ENCODE measurements around the gene MRPS18C. TPM values are rescaled to one million over a fixed set of nuclear protein-coding genes. Genes with fewer than 3 reads are reported as not detected.

MRPS18C gene
- total and polyA plus RNA-seq, 9 of the 15 experiments (the other 6 are each of a cell fraction or from before 2014, with no cell fraction given): 54.3 to 390 (median 138) TPM

DNA sequence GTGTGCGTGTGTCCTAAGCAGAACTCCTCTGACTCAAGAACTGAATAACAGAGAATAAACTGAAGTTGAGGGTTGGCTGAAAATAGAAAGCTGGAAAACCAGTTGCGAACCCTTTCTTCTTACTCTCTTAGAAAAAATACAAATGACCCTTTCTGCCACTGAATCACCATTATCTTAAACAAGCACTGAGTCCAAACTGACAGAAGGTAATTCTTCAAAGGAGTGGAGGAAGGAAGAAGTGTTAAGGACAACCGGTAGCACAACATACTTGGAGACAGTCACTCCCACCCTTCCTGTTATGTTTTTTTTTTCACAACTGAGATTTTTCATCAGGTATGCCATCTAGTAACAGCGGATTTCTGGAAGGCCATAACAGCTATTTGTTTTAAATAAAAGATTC is 38.3 kb upstream of the MRPS18C start:
- ATAC-seq (no peak), FAIRE-seq (no peak), DNase-seq (ENCODE audit: extremely low read depth in 1 of 4, low spot score in 3 of 4) (no peak)
- no TSS peak for BruUV-seq (replicated peaks)
- no peaks in the 10 kb centered on the region for H3K27me3 ChIP-seq (ENCODE audit: control insufficient read depth in 2 of 2, insufficient read depth in 2 of 2, low read length in 2 of 2)
- H4K20me1 ChIP-seq (replicated peaks; ENCODE audit: control insufficient read depth, insufficient read depth, low read length): no peaks in the 10 kb centered on the region
- H2AFZ ChIP-seq (ENCODE audit: low read depth, low read length): no peak overlapping the region
- H3K9me1 ChIP-seq (ENCODE audit: control insufficient read depth, insufficient read depth, low read length): no peaks in the 10 kb centered on the region
- POLR2A ChIA-PET: interaction anchor here (0.6 kb wide), 1 partner anchor 8 kb away, joined by 3 read pairs; no protein-coding TSS in a partner anchor
- no peaks in the 10 kb centered on the region for H3K79me2 ChIP-seq (ENCODE audit: control insufficient read depth, insufficient read depth, low read length)
- H3K4me3 ChIP-seq: no peak overlapping the region
- peaks cover 32% of the 10 kb centered on the region; the same call in 2 of the 3 replicates for H3K36me3 ChIP-seq (ENCODE audit: control insufficient read depth, insufficient read depth, low read length)
- no peaks in the 10 kb centered on the region for H3K4me1 ChIP-seq (replicated peaks in 1 of 2; ENCODE audit: control insufficient read depth in 2 of 2, insufficient read depth in 2 of 2, low read length in 2 of 2)
- WGBS (ENCODE audit: insufficient coverage, low coverage, missing lambda C conversion rate): 76% methylated on average over 4 of the region's 4 CpGs
- H3K9me3 ChIP-seq (replicated peaks; ENCODE audit: control insufficient read depth, insufficient read depth, low read depth, low read length): no peaks in the 10 kb centered on the region
- H3K4me2 ChIP-seq (ENCODE audit: insufficient read depth, low read length): no peak overlapping the region
- CTCF ChIA-PET (ENCODE audit: low intra/inter-chr PET ratio): no interaction called here
- H3K9ac ChIP-seq (ENCODE audit: insufficient read depth in 1 of 2, low read depth in 2 of 2, low read length in 2 of 2): no peak overlapping the region
- H3K27ac ChIP-seq (ENCODE audit: extremely low read depth, low read depth, low read length): no peak overlapping the region
- intact Hi-C loops (cut with micrococcal nuclease) (no loop called here), in situ Hi-C loops (cut with MboI) (no loop called here)
- TF ChIP-seq L3MBTL2 (IDR thresholded peaks at IDR 0.05) (no peak), NFE2 (IDR thresholded peaks at IDR 0.05; ENCODE audit: low read depth) (no peak), KDM2B (CRISPR knock-in tag; IDR thresholded peaks at IDR 0.05) (no peak), ZNF384 (IDR thresholded peaks at IDR 0.05; ENCODE audit: low read depth, low read length) (no peak)
- TF ChIP-seq, protein P1, sequence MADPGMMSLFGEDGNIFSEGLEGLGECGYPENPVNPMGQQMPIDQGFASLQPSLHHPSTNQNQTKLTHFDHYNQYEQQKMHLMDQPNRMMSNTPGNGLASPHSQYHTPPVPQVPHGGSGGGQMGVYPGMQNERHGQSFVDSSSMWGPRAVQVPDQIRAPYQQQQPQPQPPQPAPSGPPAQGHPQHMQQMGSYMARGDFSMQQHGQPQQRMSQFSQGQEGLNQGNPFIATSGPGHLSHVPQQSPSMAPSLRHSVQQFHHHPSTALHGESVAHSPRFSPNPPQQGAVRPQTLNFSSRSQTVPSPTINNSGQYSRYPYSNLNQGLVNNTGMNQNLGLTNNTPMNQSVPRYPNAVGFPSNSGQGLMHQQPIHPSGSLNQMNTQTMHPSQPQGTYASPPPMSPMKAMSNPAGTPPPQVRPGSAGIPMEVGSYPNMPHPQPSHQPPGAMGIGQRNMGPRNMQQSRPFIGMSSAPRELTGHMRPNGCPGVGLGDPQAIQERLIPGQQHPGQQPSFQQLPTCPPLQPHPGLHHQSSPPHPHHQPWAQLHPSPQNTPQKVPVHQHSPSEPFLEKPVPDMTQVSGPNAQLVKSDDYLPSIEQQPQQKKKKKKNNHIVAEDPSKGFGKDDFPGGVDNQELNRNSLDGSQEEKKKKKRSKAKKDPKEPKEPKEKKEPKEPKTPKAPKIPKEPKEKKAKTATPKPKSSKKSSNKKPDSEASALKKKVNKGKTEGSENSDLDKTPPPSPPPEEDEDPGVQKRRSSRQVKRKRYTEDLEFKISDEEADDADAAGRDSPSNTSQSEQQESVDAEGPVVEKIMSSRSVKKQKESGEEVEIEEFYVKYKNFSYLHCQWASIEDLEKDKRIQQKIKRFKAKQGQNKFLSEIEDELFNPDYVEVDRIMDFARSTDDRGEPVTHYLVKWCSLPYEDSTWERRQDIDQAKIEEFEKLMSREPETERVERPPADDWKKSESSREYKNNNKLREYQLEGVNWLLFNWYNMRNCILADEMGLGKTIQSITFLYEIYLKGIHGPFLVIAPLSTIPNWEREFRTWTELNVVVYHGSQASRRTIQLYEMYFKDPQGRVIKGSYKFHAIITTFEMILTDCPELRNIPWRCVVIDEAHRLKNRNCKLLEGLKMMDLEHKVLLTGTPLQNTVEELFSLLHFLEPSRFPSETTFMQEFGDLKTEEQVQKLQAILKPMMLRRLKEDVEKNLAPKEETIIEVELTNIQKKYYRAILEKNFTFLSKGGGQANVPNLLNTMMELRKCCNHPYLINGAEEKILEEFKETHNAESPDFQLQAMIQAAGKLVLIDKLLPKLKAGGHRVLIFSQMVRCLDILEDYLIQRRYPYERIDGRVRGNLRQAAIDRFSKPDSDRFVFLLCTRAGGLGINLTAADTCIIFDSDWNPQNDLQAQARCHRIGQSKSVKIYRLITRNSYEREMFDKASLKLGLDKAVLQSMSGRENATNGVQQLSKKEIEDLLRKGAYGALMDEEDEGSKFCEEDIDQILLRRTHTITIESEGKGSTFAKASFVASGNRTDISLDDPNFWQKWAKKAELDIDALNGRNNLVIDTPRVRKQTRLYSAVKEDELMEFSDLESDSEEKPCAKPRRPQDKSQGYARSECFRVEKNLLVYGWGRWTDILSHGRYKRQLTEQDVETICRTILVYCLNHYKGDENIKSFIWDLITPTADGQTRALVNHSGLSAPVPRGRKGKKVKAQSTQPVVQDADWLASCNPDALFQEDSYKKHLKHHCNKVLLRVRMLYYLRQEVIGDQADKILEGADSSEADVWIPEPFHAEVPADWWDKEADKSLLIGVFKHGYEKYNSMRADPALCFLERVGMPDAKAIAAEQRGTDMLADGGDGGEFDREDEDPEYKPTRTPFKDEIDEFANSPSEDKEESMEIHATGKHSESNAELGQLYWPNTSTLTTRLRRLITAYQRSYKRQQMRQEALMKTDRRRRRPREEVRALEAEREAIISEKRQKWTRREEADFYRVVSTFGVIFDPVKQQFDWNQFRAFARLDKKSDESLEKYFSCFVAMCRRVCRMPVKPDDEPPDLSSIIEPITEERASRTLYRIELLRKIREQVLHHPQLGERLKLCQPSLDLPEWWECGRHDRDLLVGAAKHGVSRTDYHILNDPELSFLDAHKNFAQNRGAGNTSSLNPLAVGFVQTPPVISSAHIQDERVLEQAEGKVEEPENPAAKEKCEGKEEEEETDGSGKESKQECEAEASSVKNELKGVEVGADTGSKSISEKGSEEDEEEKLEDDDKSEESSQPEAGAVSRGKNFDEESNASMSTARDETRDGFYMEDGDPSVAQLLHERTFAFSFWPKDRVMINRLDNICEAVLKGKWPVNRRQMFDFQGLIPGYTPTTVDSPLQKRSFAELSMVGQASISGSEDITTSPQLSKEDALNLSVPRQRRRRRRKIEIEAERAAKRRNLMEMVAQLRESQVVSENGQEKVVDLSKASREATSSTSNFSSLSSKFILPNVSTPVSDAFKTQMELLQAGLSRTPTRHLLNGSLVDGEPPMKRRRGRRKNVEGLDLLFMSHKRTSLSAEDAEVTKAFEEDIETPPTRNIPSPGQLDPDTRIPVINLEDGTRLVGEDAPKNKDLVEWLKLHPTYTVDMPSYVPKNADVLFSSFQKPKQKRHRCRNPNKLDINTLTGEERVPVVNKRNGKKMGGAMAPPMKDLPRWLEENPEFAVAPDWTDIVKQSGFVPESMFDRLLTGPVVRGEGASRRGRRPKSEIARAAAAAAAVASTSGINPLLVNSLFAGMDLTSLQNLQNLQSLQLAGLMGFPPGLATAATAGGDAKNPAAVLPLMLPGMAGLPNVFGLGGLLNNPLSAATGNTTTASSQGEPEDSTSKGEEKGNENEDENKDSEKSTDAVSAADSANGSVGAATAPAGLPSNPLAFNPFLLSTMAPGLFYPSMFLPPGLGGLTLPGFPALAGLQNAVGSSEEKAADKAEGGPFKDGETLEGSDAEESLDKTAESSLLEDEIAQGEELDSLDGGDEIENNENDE (IDR thresholded peaks at IDR 0.05; ENCODE audit: low read depth, low read length): no peak
